ENCODE results near the gene TMEM184B.

DNA sequence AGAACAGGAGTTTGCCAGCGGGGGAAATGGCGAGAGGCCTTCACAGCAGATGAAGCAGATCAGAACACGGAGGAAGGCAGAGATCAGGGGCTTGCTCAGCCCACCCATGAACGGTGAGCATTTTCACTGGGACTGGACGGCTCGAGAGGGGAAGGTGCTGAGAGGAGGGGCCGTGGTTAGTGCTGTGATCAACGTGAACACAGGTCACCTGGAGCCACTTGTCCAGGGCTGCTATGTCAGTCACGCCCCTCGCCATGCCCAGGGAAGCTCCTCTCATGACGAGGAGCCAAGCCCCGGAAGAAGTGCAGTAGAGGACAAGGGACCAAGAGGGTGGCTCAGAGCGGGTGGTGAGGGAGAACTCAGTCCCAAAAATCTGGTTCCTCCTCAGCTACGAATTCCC lies 98.2 kb downstream of the TMEM184B start:
- TF ChIP-seq EP300 (IDR thresholded peaks at IDR 0.05), result no peak
- TF ChIP-seq, protein P1, sequence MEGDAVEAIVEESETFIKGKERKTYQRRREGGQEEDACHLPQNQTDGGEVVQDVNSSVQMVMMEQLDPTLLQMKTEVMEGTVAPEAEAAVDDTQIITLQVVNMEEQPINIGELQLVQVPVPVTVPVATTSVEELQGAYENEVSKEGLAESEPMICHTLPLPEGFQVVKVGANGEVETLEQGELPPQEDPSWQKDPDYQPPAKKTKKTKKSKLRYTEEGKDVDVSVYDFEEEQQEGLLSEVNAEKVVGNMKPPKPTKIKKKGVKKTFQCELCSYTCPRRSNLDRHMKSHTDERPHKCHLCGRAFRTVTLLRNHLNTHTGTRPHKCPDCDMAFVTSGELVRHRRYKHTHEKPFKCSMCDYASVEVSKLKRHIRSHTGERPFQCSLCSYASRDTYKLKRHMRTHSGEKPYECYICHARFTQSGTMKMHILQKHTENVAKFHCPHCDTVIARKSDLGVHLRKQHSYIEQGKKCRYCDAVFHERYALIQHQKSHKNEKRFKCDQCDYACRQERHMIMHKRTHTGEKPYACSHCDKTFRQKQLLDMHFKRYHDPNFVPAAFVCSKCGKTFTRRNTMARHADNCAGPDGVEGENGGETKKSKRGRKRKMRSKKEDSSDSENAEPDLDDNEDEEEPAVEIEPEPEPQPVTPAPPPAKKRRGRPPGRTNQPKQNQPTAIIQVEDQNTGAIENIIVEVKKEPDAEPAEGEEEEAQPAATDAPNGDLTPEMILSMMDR (IDR thresholded peaks at IDR 0.05), result no peak
- TF ChIP-seq POLR2A (IDR thresholded peaks at IDR 0.05), result no peak
